ENCODE data around the gene GNB1L.

The GNB1L gene

DNA sequence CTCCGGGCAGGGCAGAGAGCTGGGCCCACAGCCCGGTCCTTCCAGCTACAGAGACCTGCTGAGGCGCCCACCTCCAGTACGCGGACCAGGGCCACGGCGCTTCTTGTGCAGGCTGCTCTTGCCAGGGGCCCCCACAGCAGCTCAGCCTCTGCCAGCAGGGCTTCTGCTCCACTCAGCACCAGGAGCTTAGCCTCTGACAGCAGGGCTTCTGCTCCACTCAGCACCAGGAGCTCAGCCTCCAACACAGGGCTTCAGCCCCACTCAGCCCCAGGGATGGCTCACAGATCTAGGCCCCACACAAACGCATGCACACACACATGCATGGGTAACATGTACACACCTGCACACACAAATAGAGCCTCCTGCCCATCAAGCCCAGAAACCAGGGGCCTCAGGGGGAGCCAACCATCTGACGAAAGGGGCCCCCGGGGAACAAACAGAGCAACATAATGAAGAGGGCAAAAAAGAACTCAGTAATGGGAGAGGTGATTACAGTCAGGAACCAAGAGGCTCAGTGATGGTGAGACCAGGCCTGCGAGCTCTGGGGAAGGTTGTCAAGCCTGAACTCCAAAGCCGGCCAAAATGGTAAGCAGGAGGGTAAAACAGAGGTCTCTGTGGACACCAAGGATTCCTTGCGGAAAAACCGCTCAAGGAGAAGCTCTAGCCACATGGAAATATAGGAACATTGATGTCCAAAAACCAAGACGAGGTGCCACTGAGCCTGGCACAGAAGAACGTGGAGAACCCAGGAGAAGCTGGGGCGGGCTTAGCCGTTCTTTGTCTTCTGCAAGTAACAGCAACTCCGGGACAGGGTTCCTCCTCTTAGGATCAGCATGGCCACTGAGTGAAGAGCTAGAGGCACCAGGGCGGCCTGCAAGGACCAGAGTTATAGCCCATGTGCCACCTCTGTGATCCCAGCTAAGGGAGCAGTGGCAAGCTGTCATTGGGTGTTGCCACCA is 46.5 kb downstream of the GNB1L start:
- DNase-seq (ENCODE audit: low read depth, low spot score), result no peak
- TF ChIP-seq, protein P1, sequence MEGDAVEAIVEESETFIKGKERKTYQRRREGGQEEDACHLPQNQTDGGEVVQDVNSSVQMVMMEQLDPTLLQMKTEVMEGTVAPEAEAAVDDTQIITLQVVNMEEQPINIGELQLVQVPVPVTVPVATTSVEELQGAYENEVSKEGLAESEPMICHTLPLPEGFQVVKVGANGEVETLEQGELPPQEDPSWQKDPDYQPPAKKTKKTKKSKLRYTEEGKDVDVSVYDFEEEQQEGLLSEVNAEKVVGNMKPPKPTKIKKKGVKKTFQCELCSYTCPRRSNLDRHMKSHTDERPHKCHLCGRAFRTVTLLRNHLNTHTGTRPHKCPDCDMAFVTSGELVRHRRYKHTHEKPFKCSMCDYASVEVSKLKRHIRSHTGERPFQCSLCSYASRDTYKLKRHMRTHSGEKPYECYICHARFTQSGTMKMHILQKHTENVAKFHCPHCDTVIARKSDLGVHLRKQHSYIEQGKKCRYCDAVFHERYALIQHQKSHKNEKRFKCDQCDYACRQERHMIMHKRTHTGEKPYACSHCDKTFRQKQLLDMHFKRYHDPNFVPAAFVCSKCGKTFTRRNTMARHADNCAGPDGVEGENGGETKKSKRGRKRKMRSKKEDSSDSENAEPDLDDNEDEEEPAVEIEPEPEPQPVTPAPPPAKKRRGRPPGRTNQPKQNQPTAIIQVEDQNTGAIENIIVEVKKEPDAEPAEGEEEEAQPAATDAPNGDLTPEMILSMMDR (IDR thresholded peaks at IDR 0.05; ENCODE audit: low read depth, low read length), result no peak
- H3K4me3 ChIP-seq (ENCODE audit: low read depth, low read length), result no peak overlapping the region
- in situ Hi-C loops (cut with HindIII; ENCODE audit: low sequenced_read_pairs), result no loop called here

- no peak overlapping the region for H3K4me3 ChIP-seq (ENCODE audit: low read depth, low read length)
- TF ChIP-seq, protein P1 (IDR thresholded peaks at IDR 0.05; ENCODE audit: low read depth, low read length), result no peak
- in situ Hi-C loops (cut with HindIII; ENCODE audit: low sequenced_read_pairs), result no loop called here
- DNase-seq (ENCODE audit: low read depth, low spot score), result no peak
These were observed 47.3 kb downstream of the GNB1L start for GRCh38 chr22:19807161-19807913.

DNA sequence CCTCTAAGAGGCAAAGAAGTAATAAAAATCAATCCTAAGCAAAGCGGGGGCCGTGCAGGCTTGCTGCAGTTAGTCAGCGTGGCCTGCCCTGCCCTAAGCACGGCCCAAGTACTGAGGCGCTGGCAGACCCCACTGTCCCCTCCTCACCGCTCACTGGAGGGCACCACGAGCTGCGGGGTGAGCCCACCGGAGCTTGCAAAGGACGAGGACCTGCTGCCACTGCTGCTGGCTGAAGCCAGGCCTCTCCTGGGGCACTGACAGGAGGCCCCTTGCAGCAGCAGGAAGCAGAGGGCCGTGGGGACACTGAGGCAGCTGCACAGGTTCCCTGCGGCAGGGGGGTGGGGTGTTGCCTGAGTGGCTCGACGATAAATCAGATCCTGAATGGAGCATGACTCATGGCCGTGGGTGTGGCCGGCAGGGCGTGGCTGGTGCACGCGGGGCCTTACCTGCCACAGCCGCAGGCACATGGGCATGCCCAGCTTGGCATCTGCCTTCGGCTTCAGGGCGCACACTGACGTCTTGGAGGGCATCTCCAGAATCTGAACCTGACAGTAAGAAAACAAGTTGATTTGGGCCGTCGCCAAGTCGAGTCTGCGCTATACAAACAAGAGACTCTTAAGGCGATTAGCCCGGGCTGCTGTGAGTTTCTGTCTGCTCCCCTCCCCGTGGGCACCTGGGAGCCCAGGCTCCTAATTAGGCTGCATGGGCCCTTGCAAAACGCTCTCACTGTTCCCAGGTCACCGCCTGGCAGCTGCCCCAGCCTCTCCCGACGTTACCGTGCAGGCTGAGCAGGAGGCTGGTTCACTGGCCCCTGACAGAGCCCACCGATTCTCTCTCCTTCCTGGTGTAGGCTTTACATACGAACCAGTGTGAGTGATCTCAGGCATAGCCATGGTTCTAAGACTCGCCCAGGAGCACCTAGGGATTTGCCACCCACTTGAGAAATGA is 48.2 kb downstream of the GNB1L start:
- in situ Hi-C loops (cut with HindIII; ENCODE audit: low sequenced_read_pairs), result no loop called here
- no peak overlapping the region for H3K4me3 ChIP-seq (ENCODE audit: low read depth, low read length)
- TF ChIP-seq, protein P1 (IDR thresholded peaks at IDR 0.05; ENCODE audit: low read depth, low read length), result no peak
- DNase-seq (ENCODE audit: low read depth, low spot score), result no peak

DNA sequence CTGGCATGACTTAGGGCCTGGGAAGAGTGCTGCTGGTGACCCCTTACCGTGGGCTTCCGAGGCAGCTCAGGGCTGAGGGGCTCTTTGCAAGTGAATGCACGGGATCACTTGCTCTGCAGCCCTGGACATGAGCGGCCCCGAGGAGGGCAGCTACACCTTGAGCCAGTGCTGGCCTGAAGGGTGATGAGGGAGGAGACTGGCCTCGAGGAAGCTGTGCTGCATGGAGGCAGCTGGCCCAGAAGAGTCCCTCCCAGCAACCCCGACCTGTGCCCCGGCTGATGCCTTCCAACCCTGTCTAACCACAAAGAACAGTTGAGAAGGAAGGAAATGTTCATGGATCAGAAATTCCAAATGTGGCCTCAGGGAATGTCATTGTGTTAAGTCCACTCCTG is 48.9 kb downstream of the GNB1L start:
- no peak overlapping the region for H3K4me3 ChIP-seq (ENCODE audit: low read depth, low read length)
- TF ChIP-seq, protein P1 (IDR thresholded peaks at IDR 0.05; ENCODE audit: low read depth, low read length), result no peak
- in situ Hi-C loops (cut with HindIII; ENCODE audit: low sequenced_read_pairs), result no loop called here
- DNase-seq (ENCODE audit: low read depth, low spot score), result no peak

DNA sequence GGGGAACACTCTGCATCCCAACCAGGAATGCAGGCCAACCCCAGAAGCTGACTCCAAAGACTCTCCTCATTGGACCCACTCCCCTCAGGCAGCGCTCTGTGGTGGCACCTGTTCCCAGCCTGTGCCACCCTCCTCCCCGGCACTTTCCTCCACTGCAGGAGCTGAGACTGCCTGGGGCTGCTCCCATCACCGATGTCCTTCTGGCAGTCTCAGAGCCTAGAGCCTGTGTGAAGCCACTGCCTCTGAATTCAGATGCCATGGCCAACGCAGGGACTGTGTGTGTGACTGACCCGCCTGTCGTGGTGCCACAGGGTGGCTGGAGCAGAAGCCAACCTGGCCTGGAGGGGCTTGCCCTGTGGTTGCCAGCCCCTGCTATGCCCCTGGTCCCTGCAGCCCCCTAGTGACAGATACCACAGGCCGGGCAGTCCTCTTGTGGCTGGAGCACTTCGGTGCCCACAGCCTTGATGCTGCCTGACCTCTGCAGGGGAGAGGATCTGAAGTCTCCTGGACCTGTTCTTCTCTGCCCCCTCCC is 50.9 kb downstream of the GNB1L start:
- DNase-seq (ENCODE audit: low read depth, low spot score), result no peak
- H3K4me3 ChIP-seq (ENCODE audit: low read depth, low read length), result no peak overlapping the region
- TF ChIP-seq, protein P1 (IDR thresholded peaks at IDR 0.05; ENCODE audit: low read depth, low read length), result no peak
- in situ Hi-C loops (cut with HindIII; ENCODE audit: low sequenced_read_pairs), result no loop called here

Data from astrocyte of the spinal cord (primary cell).